H1 (cell line): ENCODE results near the gene NAMPT. TPM values are rescaled to one million over a fixed set of nuclear protein-coding genes. Genes with fewer than 3 reads are reported as not detected.
A peak's percentile ranks its signal among the peaks of the same experiment; 100 is the strongest.

Experiments
- CTCF ChIA-PET: fragments of 300-600 bp; sonication (Branson Sonifier 250); formaldehyde crosslinking; loops from one replicate; lab custom pipeline; 2021; ENCODE audit not compliant: partially characterized antibody; lab: Charles Lee
- POLR2A ChIA-PET: fragments of 300-600 bp; sonication (Branson Sonifier 250); formaldehyde crosslinking; loops from one replicate; lab custom pipeline; 2021; ENCODE audit warnings: inconsistent platforms; ENCODE audit not compliant: partially characterized antibody; lab: Charles Lee
- DNase-seq, 2 experiments: peaks; one replicate each; pipeline versions ENCODE4 v3.0.0 to v3.0.0-alpha.2; 2010 to 2022; ENCODE audit warnings: low spot score in 2 of 2, low read depth in 1 of 2, mixed read lengths in 1 of 2
- FAIRE-seq: peaks from 2 replicates; lab custom pipeline; 2011; peaks lifted over from hg19 to GRCh38; lab: Jason Lieb, UNC
- H2AFZ ChIP-seq: 2 replicates; pipeline ENCODE4 v1.8.1; 2012; ENCODE audit warnings: low read length, inconsistent platforms
- H2AK5ac ChIP-seq: 2 replicates; pipeline ENCODE4 v1.6.1; 2013; ENCODE audit warnings: low read depth, low read length
- H2BK120ac ChIP-seq: replicated peaks from 2 replicates; pipeline ENCODE3; 2013; ENCODE audit warnings: low read depth, low read length, inconsistent platforms
- H2BK12ac ChIP-seq: 2 replicates; pipeline ENCODE4 v1.6.1; 2013; ENCODE audit warnings: low read depth, low read length
- H2BK15ac ChIP-seq: 2 replicates; pipeline ENCODE4 v1.6.1; 2013; ENCODE audit warnings: low read length
- H2BK20ac ChIP-seq: 2 replicates; pipeline ENCODE4 v1.6.1; 2013; ENCODE audit warnings: low read length
- H2BK5ac ChIP-seq: 2 replicates; pipeline ENCODE4 v1.6.1; 2013; ENCODE audit warnings: low read depth, low read length
- H3K14ac ChIP-seq: 2 replicates; pipeline ENCODE4 v1.6.1; 2013; ENCODE audit warnings: inconsistent platforms; ENCODE audit not compliant: insufficient read length
- H3K18ac ChIP-seq: 2 replicates; pipeline ENCODE4 v1.6.1; 2013; ENCODE audit warnings: low read length; ENCODE audit errors: extremely low read depth
- H3K23ac ChIP-seq: 2 replicates; pipeline ENCODE4 v1.6.1; 2013; ENCODE audit warnings: inconsistent platforms; ENCODE audit not compliant: insufficient read length
- H3K23me2 ChIP-seq: 2 replicates; pipeline ENCODE4 v1.6.1; 2013; ENCODE audit warnings: low read depth, low read length
- H3K27ac ChIP-seq: 2 replicates; pipeline ENCODE4 v1.6.1; 2011; ENCODE audit warnings: low read depth, low read length, inconsistent platforms
- H3K27me3 ChIP-seq, 4 experiments: replicated peaks in 1 of 4; 1 replicate in 1 of 4; 2 replicates in 3 of 4; pipeline versions ENCODE4 v1.6.1 to v1.8.1; 2011 to 2013; ENCODE audit warnings: low read length in 3 of 4, mild to moderate bottlenecking in 3 of 4, inconsistent platforms in 2 of 4, mixed read lengths in 2 of 4, moderate library complexity in 1 of 4; ENCODE audit not compliant: control insufficient read depth in 3 of 4, insufficient read depth in 3 of 4; ENCODE audit errors: extremely low read depth in 1 of 4
- H3K36me3 ChIP-seq, 4 experiments: 2 replicates each; pipeline versions ENCODE4 v1.6.1 to v1.8.1; 2011 to 2013; ENCODE audit warnings: mild to moderate bottlenecking in 4 of 4, low read length in 3 of 4, moderate library complexity in 2 of 4, control low read depth in 1 of 4, inconsistent platforms in 1 of 4; ENCODE audit not compliant: insufficient read depth in 4 of 4, control insufficient read depth in 2 of 4
- H3K4ac ChIP-seq: replicated peaks from 2 replicates; pipeline ENCODE3; 2013; ENCODE audit warnings: low read length, low read depth, mixed read lengths, inconsistent platforms; ENCODE audit not compliant: insufficient read length
- H3K4me1 ChIP-seq, 4 experiments: replicated peaks in 1 of 4; 1 replicate in 1 of 4; 2 replicates in 3 of 4; pipeline versions ENCODE4 v1.6.1 to v1.8.1; 2011 to 2013; ENCODE audit warnings: low read length in 3 of 4, inconsistent platforms in 2 of 4, mixed read lengths in 1 of 4; ENCODE audit not compliant: insufficient read depth in 4 of 4, control insufficient read depth in 3 of 4
- H3K4me2 ChIP-seq, 2 experiments: 2 replicates each; pipeline versions ENCODE4 v1.6.1 to v1.8.1; 2011 to 2013; ENCODE audit warnings: low read depth in 2 of 2, low read length in 2 of 2, control low read depth in 1 of 2, inconsistent platforms in 1 of 2, mild to moderate bottlenecking in 1 of 2; ENCODE audit not compliant: insufficient read depth in 1 of 2
- H3K4me3 ChIP-seq, 4 experiments: fragments of 200-600, 300-600 bp in 1 of 4; sonication (generic), shearing (Covaris generic), sonication (Bioruptor Twin) in 1 of 4; 2 replicates each; pipeline versions ENCODE4 v1.5.1 to v1.8.1; 2011 to 2016; ENCODE audit warnings: low read length in 4 of 4, low read depth in 3 of 4, control low read depth in 2 of 4, inconsistent platforms in 2 of 4, mild to moderate bottlenecking in 2 of 4, mixed read lengths in 1 of 4, moderate library complexity in 1 of 4; ENCODE audit not compliant: insufficient read depth in 2 of 4; ENCODE audit errors: extremely low read depth in 1 of 4
- H3K56ac ChIP-seq: replicated peaks from 2 replicates; pipeline ENCODE3; 2013; ENCODE audit warnings: low read depth, mild to moderate bottlenecking, mixed read lengths, low read length, inconsistent platforms; ENCODE audit not compliant: insufficient read length
- H3K79me1 ChIP-seq: 2 replicates; pipeline ENCODE4 v1.6.1; 2013; ENCODE audit warnings: low read depth, low read length, control low read depth
- H3K79me2 ChIP-seq, 2 experiments: 2 replicates each; pipeline versions ENCODE4 v1.6.1 to v1.8.1; 2012 to 2013; ENCODE audit warnings: low read length in 2 of 2, mild to moderate bottlenecking in 2 of 2, inconsistent platforms in 1 of 2; ENCODE audit not compliant: insufficient read depth in 2 of 2, control insufficient read depth in 1 of 2
- H3K9ac ChIP-seq, 4 experiments: replicated peaks in 1 of 4; 1 replicate in 1 of 4; 2 replicates in 3 of 4; pipeline versions ENCODE4 v1.6.1 to v1.8.1; 2011 to 2013; ENCODE audit warnings: low read depth in 3 of 4, low read length in 3 of 4, control low read depth in 2 of 4, mild to moderate bottlenecking in 2 of 4, moderate library complexity in 2 of 4, inconsistent platforms in 1 of 4; ENCODE audit errors: extremely low read depth in 1 of 4
- H3K9me3 ChIP-seq, 2 experiments: 2 replicates each; pipeline versions ENCODE4 v1.6.1 to v1.8.1; 2012 to 2013; ENCODE audit warnings: mild to moderate bottlenecking in 2 of 2, moderate library complexity in 2 of 2, control low read depth in 1 of 2, inconsistent platforms in 1 of 2, low read depth in 1 of 2, low read length in 1 of 2, mixed read lengths in 1 of 2; ENCODE audit not compliant: insufficient read depth in 2 of 2
- H4K20me1 ChIP-seq, 2 experiments: replicated peaks in 1 of 2; 2 replicates each; pipeline versions ENCODE3 to v1.8.1; 2011 to 2013; ENCODE audit warnings: inconsistent platforms in 2 of 2, low read length in 2 of 2, mild to moderate bottlenecking in 1 of 2; ENCODE audit not compliant: insufficient read depth in 2 of 2, control insufficient read depth in 1 of 2
- H4K5ac ChIP-seq: 2 replicates; pipeline ENCODE4 v1.6.1; 2013; ENCODE audit warnings: low read length, low read depth, mixed read lengths, inconsistent platforms; ENCODE audit not compliant: insufficient read length
- H4K8ac ChIP-seq: 2 replicates; pipeline ENCODE4 v1.8.0; 2013; ENCODE audit warnings: mild to moderate bottlenecking, moderate library complexity, low read length, inconsistent platforms; ENCODE audit not compliant: insufficient read depth; ENCODE audit errors: extremely low read depth
- H4K91ac ChIP-seq: replicated peaks from 2 replicates; pipeline ENCODE3; 2013; ENCODE audit warnings: low read length, mixed read lengths, inconsistent platforms; ENCODE audit not compliant: insufficient read length
- ASH2L ChIP-seq: fragments of 200-600, 300-600 bp; sonication (generic); IDR thresholded peaks from one replicate; pipeline ENCODE4 v1.7.1; 2017; ENCODE audit warnings: low read length
- SIN3A ChIP-seq, 2 experiments: IDR thresholded peaks in 1 of 2; conservative IDR thresholded peaks in 1 of 2; 2 replicates each; pipeline ENCODE4 v1.6.1; 2011 to 2012; ENCODE audit warnings: low read length in 2 of 2, improper control_type of control experiment in 1 of 2, low read depth in 1 of 2, mild to moderate bottlenecking in 1 of 2
- WGBS, 2 experiments: shearing (Covaris generic) in 1 of 2; methylation state at CpG; one replicate each; pipeline versions ENCODE4 v1.1.6 to v1.1.7; 2013 to 2015; ENCODE audit warnings: low lambda C conversion rate in 2 of 2, mixed read lengths in 2 of 2, inconsistent platforms in 1 of 2, low coverage in 1 of 2, missing lambda C conversion rate in 1 of 2; ENCODE audit not compliant: insufficient replicate concordance in 2 of 2, insufficient coverage in 1 of 2, insufficient read length in 1 of 2; ENCODE audit errors: extremely low coverage in 1 of 2, missing lambda C conversion rate in 1 of 2; 5-methylcytosine and 5-hydroxymethylcytosine counted together
- polyA plus RNA-seq, 7 experiments: library from polyadenylated mRNA; depleted of rRNA in 3 of 7; stranded (reverse) in 5 of 7; unstranded in 2 of 7; fragments of >200 nt in 5 of 7; fragments of 200-250 nt in 2 of 7; gene quantifications; 1 replicate in 5 of 7; 2 replicates in 1 of 7; 4 replicates in 1 of 7; pipeline versions ENCODE4 v1.2.1 to v1.2.3, GENCODE V29; 2011 to 2013; ENCODE audit warnings: missing spikeins in 2 of 7, mixed read lengths in 2 of 7
- total RNA-seq: library from RNA; stranded (reverse); fragmentation: NEBNext Ultra II Directional; extraction: Animal tissue kit (Norgen Biotek cat#: 25700); gene quantifications from 2 replicates; pipeline ENCODE4 v1.2.1, GENCODE V29; 2021

Gene NAMPT
- total and polyA plus RNA-seq, 2 of the 8 experiments (the other 6 are each of a cell fraction or from before 2014, with no cell fraction given): 15.4 to 95.9 TPM

DNA sequence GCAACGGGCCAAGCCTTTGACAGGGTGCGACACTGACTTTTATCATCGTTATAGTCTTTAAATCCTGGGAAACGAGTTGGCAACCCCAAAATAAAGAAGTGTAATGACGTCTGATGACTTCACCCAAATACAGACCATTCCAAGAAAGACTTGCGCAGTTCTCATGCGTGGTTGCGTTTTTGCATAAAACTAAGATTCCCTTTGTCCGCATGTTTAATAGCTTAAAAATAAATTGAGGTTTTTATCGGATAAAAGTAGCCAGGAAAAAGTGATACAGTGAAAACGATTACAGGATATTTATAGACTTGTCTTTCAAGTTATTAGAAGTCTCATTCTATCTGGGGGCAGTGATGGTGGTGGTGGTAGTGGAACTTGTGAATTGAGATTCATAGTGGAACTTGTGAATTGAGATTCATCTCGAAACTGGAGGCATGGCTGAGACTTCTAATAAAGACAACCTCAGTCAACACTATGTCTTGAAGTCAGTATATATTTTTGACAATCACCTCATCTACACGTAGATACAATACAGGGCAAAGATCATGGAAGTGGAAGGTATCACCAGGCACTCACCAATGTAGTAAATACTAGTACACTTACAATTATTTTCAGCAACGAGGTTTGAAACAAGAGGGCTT is 1.2 kb upstream of the NAMPT start:
- H3K4me1 ChIP-seq: peaks cover 0 to 2% (median under 1%) of the 10 kb centered on the region in 4 experiments; a peak in 3 of 7 replicates
- peak overlapping the region; percentile 98; the same call in 1 of the 2 replicates for H2AFZ ChIP-seq
- H2BK5ac ChIP-seq: peak overlapping the region; percentile 95
- no peak overlapping the region for H4K91ac ChIP-seq
- H3K23ac ChIP-seq: no peak overlapping the region
- H3K18ac ChIP-seq: peak overlapping the region; percentile 99; the same call in 1 of the 2 replicates
- 0 out of 2 replicates have a peak overlapping the region, but pooled peaks have one; percentile 47 for H2BK15ac ChIP-seq
- no peak overlapping the region for H2BK120ac ChIP-seq
- peak overlapping the region; percentile 95 for H4K5ac ChIP-seq
- H4K8ac ChIP-seq: peak overlapping the region; percentile 92; the same call in 1 of the 2 replicates
- peak; percentile 42 for FAIRE-seq
- no peak overlapping the region for H3K4ac ChIP-seq
- no peaks in the 10 kb centered on the region for H3K9me3 ChIP-seq
- no peak for DNase-seq
- H4K20me1 ChIP-seq: peaks cover 0 to 2% of the 10 kb centered on the region in 2 experiments
- WGBS, 2 experiments: 39% methylated on average over 14 of the region's 14 CpGs; no CpG with 5 or more reads in 1 of the 2 experiments
- H3K23me2 ChIP-seq: peaks cover 10% of the 10 kb centered on the region
- H3K79me1 ChIP-seq: no peaks in the 10 kb centered on the region; the same call in 1 of the 2 replicates
- peak overlapping the region; percentile 77 for H2BK12ac ChIP-seq
- H2BK20ac ChIP-seq: no peak overlapping the region
- no peaks in the 10 kb centered on the region for H3K36me3 ChIP-seq
- H3K4me3 ChIP-seq: peak overlapping the region; percentile 73 to 91 (median 82)
- peak overlapping the region; percentile 90 to 93 (median 92) for H3K9ac ChIP-seq
- ChIA-PET POLR2A (interaction anchor here (1.6 to 2.3 kb wide), 3 partner anchors 16 to 177 kb away, joined by 5 to 6 read pairs (median 5); no protein-coding TSS in a partner anchor), CTCF (interaction anchor here (1.1 to 1.3 kb wide), 3 partner anchors 55 to 176 kb away, joined by 3 to 5 read pairs (median 3); no protein-coding TSS in a partner anchor)
- TF ChIP-seq ASH2L: peak; percentile 1
- no peak for TF ChIP-seq SIN3A (conservative IDR thresholded peaks at IDR 0.05 in 1 of 2, IDR thresholded peaks at IDR 0.05 in 1 of 2; ENCODE audit: low read depth in 1 of 2, low read length in 2 of 2)
- no peak overlapping the region for H2AK5ac ChIP-seq
- H3K27me3 ChIP-seq: no peaks in the 10 kb centered on the region
- H3K56ac ChIP-seq: peak overlapping the region; percentile 5
- peak overlapping the region; percentile 97 for H3K27ac ChIP-seq
- H3K14ac ChIP-seq: no peak overlapping the region
- H3K4me2 ChIP-seq: peak overlapping the region; percentile 98 to 99
- H3K79me2 ChIP-seq: peaks cover 6 to 31% of the 10 kb centered on the region in 2 experiments; a peak in 3 of 4 replicates
